ENCODE results near the gene PGBD5. TPM values are rescaled to one million over a fixed set of nuclear protein-coding genes. Genes with fewer than 3 reads are reported as not detected.

PGBD5 gene
- total RNA-seq, 1 experiment from 2014 or later, result 37.8 TPM

DNA sequence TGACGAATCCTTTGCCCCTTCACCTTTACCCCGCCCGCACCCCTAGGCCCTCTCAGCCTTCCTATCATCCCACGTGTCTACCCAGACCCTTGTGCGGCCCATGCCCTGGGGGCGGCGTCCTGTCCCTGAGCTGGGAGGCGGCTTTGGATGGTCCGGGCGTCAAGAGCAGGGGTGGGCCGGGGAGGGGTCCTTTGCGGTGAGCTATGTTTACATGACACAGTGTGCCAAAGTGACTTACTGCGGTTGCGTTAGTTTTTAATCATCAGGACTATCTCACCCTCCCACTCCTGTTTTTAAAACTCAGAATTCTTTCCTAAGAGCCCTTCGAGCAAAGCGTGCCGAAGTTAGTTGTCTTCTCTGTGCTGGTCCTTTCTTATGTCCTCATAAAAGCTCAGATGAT, 144.6 kb downstream of the PGBD5 start:
- TF ChIP-seq CTCF (IDR thresholded peaks at IDR 0.05; ENCODE audit: unreplicated experiment), result no peak
- intact Hi-C loops (cut with micrococcal nuclease; ENCODE audit: unreplicated experiment), result no loop called here
- CTCF ChIA-PET, result interaction anchor here (0.6 kb wide), 1 partner anchor 23 kb away, joined by 4 read pairs; no protein-coding TSS in a partner anchor

DNA sequence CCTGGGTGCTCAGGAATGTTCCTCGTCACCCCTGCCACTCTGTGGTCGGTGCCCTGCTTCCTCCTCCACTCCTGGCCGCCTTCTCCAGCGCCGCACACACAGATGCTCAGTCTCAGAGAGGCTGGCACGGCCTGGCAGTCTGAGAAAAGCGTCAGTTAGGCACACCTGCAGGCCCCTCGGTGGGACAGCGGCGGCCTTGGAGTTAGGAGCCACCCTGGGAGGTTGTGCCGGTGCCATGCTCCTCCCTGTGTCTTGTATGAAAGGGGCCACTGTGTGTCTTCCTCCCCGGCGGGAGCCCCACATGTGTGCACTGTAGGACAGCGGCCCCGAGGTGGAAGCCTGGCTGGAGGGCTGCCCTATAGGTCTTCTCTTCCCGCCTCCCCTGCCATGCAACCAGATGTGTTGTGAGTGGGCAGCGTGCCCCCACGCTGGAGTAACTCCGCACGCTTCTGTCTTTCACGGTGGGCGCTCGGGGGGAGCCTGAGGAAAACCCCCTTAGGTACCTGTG, 145.2 kb downstream of the PGBD5 start:
- BruUV-seq (replicated peaks), result no TSS peak
- no peak for DNase-seq
- no peak for TF ChIP-seq CTCF (IDR thresholded peaks at IDR 0.05; ENCODE audit: unreplicated experiment)
- H3K4me3 Mint-ChIP-seq (ENCODE audit: low read depth, unreplicated experiment), result no peak overlapping the region
- intact Hi-C loops (cut with micrococcal nuclease; ENCODE audit: unreplicated experiment), result no loop called here
- CTCF ChIA-PET, result interaction anchor here (0.6 kb wide), 2 partner anchors 24 to 491 kb away, joined by 3 to 4 read pairs; no protein-coding TSS in a partner anchor
- H3K27ac Mint-ChIP-seq (ENCODE audit: unreplicated experiment), result no peak overlapping the region
- no peaks in the 10 kb centered on the region for H3K27me3 Mint-ChIP-seq (ENCODE audit: unreplicated experiment)
- no peaks in the 10 kb centered on the region for H3K9me3 Mint-ChIP-seq (ENCODE audit: low read depth, unreplicated experiment)
- H3K36me3 Mint-ChIP-seq (ENCODE audit: insufficient read depth, unreplicated experiment), result peaks cover 13% of the 10 kb centered on the region
- no peaks in the 10 kb centered on the region for H3K4me1 Mint-ChIP-seq (ENCODE audit: low read depth, unreplicated experiment)

More for the DNA sequence above, 144.6 kb downstream of the PGBD5 start:
- DNase-seq, result no peak
- H3K4me3 Mint-ChIP-seq (ENCODE audit: low read depth, unreplicated experiment), result no peak overlapping the region
- H3K27ac Mint-ChIP-seq (ENCODE audit: unreplicated experiment), result no peak overlapping the region
- no TSS peak for BruUV-seq (replicated peaks)
- no peaks in the 10 kb centered on the region for H3K4me1 Mint-ChIP-seq (ENCODE audit: low read depth, unreplicated experiment)
- H3K36me3 Mint-ChIP-seq (ENCODE audit: insufficient read depth, unreplicated experiment), result peaks cover 8% of the 10 kb centered on the region
- H3K9me3 Mint-ChIP-seq (ENCODE audit: low read depth, unreplicated experiment), result no peaks in the 10 kb centered on the region
- H3K27me3 Mint-ChIP-seq (ENCODE audit: unreplicated experiment), result no peaks in the 10 kb centered on the region

DNA sequence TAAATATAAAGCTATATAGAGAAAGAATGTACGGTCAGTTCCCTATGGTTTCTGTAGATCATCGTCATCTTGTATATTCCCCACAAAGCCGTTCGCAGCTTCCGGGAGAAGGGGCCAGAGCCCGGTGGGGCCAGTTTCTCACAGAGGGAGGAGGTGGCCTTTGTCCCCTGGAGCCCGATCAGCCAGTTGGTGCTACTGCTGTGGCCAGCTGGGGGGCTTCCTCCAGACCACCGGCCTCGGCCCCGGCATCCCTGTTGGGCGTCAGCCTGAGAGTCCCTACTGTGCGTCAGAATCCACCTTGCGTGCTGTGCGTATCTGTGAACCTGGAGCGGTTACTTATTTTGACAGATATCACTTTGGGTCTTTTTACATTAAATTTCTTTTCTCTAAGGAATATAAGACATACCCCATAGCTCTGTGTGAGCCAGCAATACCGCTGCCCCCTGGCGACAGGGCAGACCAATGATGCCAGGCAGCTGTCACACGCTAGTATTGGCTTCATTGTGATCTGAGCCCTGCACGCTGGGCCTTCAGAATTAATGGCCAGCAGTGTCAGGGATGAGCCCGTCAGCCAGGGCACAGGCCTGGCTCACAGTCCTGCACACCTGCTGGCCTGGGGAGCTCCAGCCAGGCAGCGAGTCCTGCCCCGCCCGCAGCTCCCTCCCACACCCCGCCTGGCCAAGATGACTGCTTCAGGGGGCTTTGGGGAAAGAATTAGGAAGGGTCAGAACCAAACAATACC, 145.9 kb downstream of the PGBD5 start:
- no peak for TF ChIP-seq CTCF (IDR thresholded peaks at IDR 0.05; ENCODE audit: unreplicated experiment)
- Mint-ChIP-seq H3K4me1 (ENCODE audit: low read depth, unreplicated experiment) (no peaks in the 10 kb centered on the region), H3K36me3 (ENCODE audit: insufficient read depth, unreplicated experiment) (peaks cover 13% of the 10 kb centered on the region), H3K9me3 (ENCODE audit: low read depth, unreplicated experiment) (no peaks in the 10 kb centered on the region), H3K4me3 (ENCODE audit: low read depth, unreplicated experiment) (no peak overlapping the region), H3K27me3 (ENCODE audit: unreplicated experiment) (no peaks in the 10 kb centered on the region), H3K27ac (ENCODE audit: unreplicated experiment) (no peak overlapping the region)
- CTCF ChIA-PET, result interaction anchor here (0.6 kb wide), 1 partner anchor 492 kb away, joined by 3 read pairs; no protein-coding TSS in a partner anchor
- DNase-seq, result no peak
- intact Hi-C loops (cut with micrococcal nuclease; ENCODE audit: unreplicated experiment), result no loop called here
- no TSS peak for BruUV-seq (replicated peaks)

- BruUV-seq (replicated peaks), result TSS peak; percentile 50
Measured at GRCh38 chr1:230279583-230279945, 146.6 kb downstream of the PGBD5 start.

More at GRCh38 chr1:230279583-230279945, 146.6 kb downstream of the PGBD5 start:
- CTCF ChIA-PET, result no interaction called here
- no peak overlapping the region for H3K27ac Mint-ChIP-seq (ENCODE audit: unreplicated experiment)
- no peaks in the 10 kb centered on the region for H3K27me3 Mint-ChIP-seq (ENCODE audit: unreplicated experiment)
- H3K36me3 Mint-ChIP-seq (ENCODE audit: insufficient read depth, unreplicated experiment), result peaks cover 13% of the 10 kb centered on the region
- H3K9me3 Mint-ChIP-seq (ENCODE audit: low read depth, unreplicated experiment), result no peaks in the 10 kb centered on the region
- no peak for TF ChIP-seq CTCF (IDR thresholded peaks at IDR 0.05; ENCODE audit: unreplicated experiment)
- H3K4me3 Mint-ChIP-seq (ENCODE audit: low read depth, unreplicated experiment), result no peak overlapping the region
- intact Hi-C loops (cut with micrococcal nuclease; ENCODE audit: unreplicated experiment), result no loop called here
- no peaks in the 10 kb centered on the region for H3K4me1 Mint-ChIP-seq (ENCODE audit: low read depth, unreplicated experiment)
- DNase-seq, result no peak
